Esophagus muscularis mucosa (tissue), 4 donors: ENCODE measurements around the gene KLK11. TPM values are rescaled to one million over a fixed set of nuclear protein-coding genes. Genes with fewer than 3 reads are reported as not detected.

Experiments used
- DNase-seq: peaks from one replicate; pipeline ENCODE4 v3.0.0-alpha.2; 2017; ENCODE audit errors: extremely low spot score
- H3K27ac ChIP-seq, 4 donors: fragments of 200-600 bp; sonication (generic); replicated peaks in 1 of 4; 1 replicate in 3 of 4; 2 replicates in 1 of 4; pipeline ENCODE4 v1.5.1; 2016 to 2019; ENCODE audit warnings: mild to moderate bottlenecking in 1 of 4
- H3K27me3 ChIP-seq, 4 donors: fragments of 200-600 bp; sonication (generic); one replicate each; pipeline versions ENCODE4 v1.5.1 to v1.6.0; 2016 to 2019
- H3K36me3 ChIP-seq, 4 donors: fragments of 200-600 bp; sonication (generic); one replicate each; pipeline ENCODE4 v1.5.1; 2016 to 2019
- H3K4me1 ChIP-seq, 4 donors: fragments of 200-600 bp; sonication (generic); one replicate each; pipeline ENCODE4 v1.5.1; 2016 to 2019
- H3K4me3 ChIP-seq, 4 donors: fragments of 200-600 bp; sonication (generic); 1 replicate in 2 of 4; 2 replicates in 2 of 4; pipeline ENCODE4 v1.5.1; 2016 to 2019; ENCODE audit warnings: mild to moderate bottlenecking in 4 of 4, moderate library complexity in 1 of 4
- H3K9me3 ChIP-seq, 4 donors: fragments of 200-600 bp; sonication (generic); 1 replicate in 3 of 4; 2 replicates in 1 of 4; pipeline ENCODE4 v1.5.1; 2016 to 2019
- EP300 ChIP-seq: sonication (generic); formaldehyde crosslinking; IDR thresholded peaks from one replicate; pipeline ENCODE4 v1.6.1; 2017; ENCODE audit warnings: antibody characterized with exemption
- POLR2A ChIP-seq: fragments of 450-650 bp; IDR thresholded peaks from one replicate; pipeline ENCODE4 v1.6.1; 2017; ENCODE audit warnings: antibody characterized with exemption, moderate library complexity, mild to moderate bottlenecking, low read depth
- POLR2AphosphoS5 ChIP-seq, 2 donors: sonication (generic); formaldehyde crosslinking; IDR thresholded peaks; one replicate each; pipeline ENCODE4 v1.6.1; 2017; ENCODE audit warnings: antibody characterized with exemption in 2 of 2
- WGBS: methylation state at CpG from one replicate; pipeline ENCODE4 v1.1.5; 2018; 5-methylcytosine and 5-hydroxymethylcytosine counted together
- intact Hi-C: fragments of 100-400 bp; cut with DNase I; formaldehyde crosslinking; loops from one replicate; pipeline ENCODE4 v1.15.1; 2023
- total RNA-seq, 4 donors: library from RNA; depleted of rRNA; stranded (reverse); fragments of >200 nt; gene quantifications; one replicate each; pipeline versions ENCODE4 v1.1.0 to v1.2.1, GENCODE V29; 2016
- TF ChIP-seq, protein P1 (sequence below), 3 experiments: fragments of 200-600 bp in 2 of 3; fragments of 450-650 bp in 1 of 3; sonication (generic) in 2 of 3; IDR thresholded peaks; one replicate each; pipeline ENCODE4 v1.5.1; 2017 to 2019; ENCODE audit warnings: antibody characterized with exemption in 3 of 3, mild to moderate bottlenecking in 2 of 3, moderate library complexity in 1 of 3

The KLK11 gene
- total RNA-seq, 4 donors from 2014 or later: not detected

DNA sequence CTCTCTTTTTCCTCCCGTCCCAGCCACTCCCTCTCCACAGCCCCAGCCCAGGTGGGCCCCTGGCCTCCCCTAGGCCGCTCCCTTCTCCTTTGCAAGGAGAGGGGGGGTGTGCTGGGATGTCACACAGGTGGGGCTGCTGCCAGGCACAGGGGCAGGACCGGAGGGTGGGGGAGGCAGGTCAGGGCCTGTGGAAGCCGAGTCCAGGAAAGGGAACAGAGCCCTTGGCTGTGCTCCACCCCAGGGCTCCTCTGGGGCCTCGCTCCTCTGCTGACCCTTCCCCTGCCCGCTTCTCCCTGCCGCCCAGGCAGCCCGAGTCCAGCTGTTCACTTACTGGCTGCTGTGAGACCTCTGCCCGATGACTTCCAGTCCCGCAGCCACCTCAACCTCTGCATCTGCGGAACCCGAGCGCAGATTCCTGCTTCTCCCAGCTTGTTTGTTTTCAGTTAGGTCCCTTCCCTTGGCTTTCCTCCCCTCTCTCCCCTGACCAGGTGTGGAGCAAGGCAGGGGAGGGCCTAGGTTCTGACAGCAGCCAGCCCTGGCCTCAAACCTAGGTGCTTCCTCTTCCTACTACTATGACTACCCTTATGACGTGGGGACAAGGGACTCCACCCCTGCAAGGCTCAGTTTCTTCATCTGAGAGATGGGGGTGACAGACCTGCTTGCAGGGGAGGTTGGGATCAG is 850 bp upstream of the KLK11 start:
- no peaks in the 10 kb centered on the region for H3K9me3 ChIP-seq
- H3K4me3 ChIP-seq: no peak overlapping the region
- H3K27ac ChIP-seq: no peak overlapping the region
- intact Hi-C loops: no loop called here
- 35% methylated on average over 14 of the region's 14 CpGs for WGBS
- TF ChIP-seq POLR2AphosphoS5 (IDR thresholded peaks at IDR 0.05): no peak
- TF ChIP-seq EP300: no peak
- TF ChIP-seq, protein P1, sequence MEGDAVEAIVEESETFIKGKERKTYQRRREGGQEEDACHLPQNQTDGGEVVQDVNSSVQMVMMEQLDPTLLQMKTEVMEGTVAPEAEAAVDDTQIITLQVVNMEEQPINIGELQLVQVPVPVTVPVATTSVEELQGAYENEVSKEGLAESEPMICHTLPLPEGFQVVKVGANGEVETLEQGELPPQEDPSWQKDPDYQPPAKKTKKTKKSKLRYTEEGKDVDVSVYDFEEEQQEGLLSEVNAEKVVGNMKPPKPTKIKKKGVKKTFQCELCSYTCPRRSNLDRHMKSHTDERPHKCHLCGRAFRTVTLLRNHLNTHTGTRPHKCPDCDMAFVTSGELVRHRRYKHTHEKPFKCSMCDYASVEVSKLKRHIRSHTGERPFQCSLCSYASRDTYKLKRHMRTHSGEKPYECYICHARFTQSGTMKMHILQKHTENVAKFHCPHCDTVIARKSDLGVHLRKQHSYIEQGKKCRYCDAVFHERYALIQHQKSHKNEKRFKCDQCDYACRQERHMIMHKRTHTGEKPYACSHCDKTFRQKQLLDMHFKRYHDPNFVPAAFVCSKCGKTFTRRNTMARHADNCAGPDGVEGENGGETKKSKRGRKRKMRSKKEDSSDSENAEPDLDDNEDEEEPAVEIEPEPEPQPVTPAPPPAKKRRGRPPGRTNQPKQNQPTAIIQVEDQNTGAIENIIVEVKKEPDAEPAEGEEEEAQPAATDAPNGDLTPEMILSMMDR (IDR thresholded peaks at IDR 0.05): no peak
- TF ChIP-seq POLR2A: no peak
- no peaks in the 10 kb centered on the region for H3K36me3 ChIP-seq
- DNase-seq: no peak
- no peaks in the 10 kb centered on the region for H3K4me1 ChIP-seq
- H3K27me3 ChIP-seq: peaks cover 0 to 82% (median 10%) of the 10 kb centered on the region in 4 donors

DNA sequence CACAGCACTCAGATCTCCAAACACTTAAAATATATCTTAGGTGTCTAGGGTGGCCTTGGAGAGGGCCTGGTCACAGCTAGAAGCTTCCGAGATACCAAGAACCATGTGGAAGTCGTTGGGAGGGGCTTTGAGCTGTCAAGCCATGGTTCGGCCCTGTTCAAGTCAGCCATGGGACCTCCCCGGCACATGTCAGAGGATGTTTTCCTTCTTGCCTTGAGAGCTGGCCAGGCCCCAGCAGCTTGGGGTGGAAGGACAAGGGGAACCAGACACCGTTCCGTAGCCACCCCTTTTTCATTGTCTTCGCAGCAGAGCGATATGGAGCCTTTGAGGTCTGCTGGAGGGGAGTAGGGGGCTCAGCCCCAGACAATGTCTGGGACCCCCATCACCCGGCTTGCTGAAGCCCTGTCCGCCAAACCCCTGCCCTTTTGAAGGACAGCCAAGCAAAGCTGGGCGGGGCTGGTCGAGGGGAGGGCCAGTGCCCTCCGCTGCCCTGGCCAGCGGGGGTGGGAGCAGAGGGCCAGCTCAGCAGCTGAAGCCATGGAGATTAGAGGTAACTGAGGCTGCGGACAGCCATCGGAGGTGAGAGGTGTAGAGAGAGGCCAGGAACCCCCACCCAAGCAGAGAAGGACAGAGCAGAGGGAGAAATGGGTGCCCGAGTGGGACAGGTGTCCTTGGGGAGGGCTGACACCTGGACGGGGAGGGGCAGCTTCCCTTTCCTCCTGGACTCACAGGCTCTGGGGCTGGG is 435 bp downstream of the KLK11 start:
- no peak overlapping the region for H3K4me3 ChIP-seq
- peaks cover 0 to 88% (median 10%) of the 10 kb centered on the region in 4 donors for H3K27me3 ChIP-seq
- intact Hi-C loops: no loop called here
- H3K36me3 ChIP-seq: no peaks in the 10 kb centered on the region
- H3K27ac ChIP-seq: no peak overlapping the region
- DNase-seq: no peak
- 56% methylated on average over 14 of the region's 18 CpGs for WGBS
- no peaks in the 10 kb centered on the region for H3K9me3 ChIP-seq
- TF ChIP-seq EP300 (no peak), POLR2AphosphoS5 (IDR thresholded peaks at IDR 0.05) (no peak), POLR2A (no peak)
- TF ChIP-seq, protein P1 (IDR thresholded peaks at IDR 0.05): no peak
- H3K4me1 ChIP-seq: no peaks in the 10 kb centered on the region

GRCh38 chr19:51025401-51025800 is 1.0 kb downstream of the KLK11 start:
- intact Hi-C loops: no loop called here

GRCh38 chr19:51024924-51025323 is 1.5 kb downstream of the KLK11 start:
- DNase-seq: no peak
- H3K9me3 ChIP-seq: no peaks in the 10 kb centered on the region
- H3K4me3 ChIP-seq: no peak overlapping the region
- peaks cover 0 to under 1% (median under 1%) of the 10 kb centered on the region in 4 donors for H3K4me1 ChIP-seq
- peaks cover 0 to 92% (median 10%) of the 10 kb centered on the region in 4 donors for H3K27me3 ChIP-seq
- TF ChIP-seq, protein P1 (IDR thresholded peaks at IDR 0.05): no peak
- no peak for TF ChIP-seq EP300
- no peak for TF ChIP-seq POLR2AphosphoS5 (IDR thresholded peaks at IDR 0.05)
- TF ChIP-seq POLR2A: no peak
- H3K27ac ChIP-seq: no peak overlapping the region
- H3K36me3 ChIP-seq: no peaks in the 10 kb centered on the region
- intact Hi-C loops: loop anchor here (5.0 kb wide), 1 partner anchor 72 kb away; no protein-coding TSS in a partner anchor
- WGBS: 57% methylated on average over 5 of the region's 5 CpGs

More at GRCh38 chr19:51025401-51025800, 1.0 kb downstream of the KLK11 start:
- Histone ChIP-seq H3K4me3 (no peak overlapping the region), H3K27me3 (peaks cover 0 to 90% (median 10%) of the 10 kb centered on the region in 4 donors), H3K9me3 (no peaks in the 10 kb centered on the region), H3K36me3 (no peaks in the 10 kb centered on the region), H3K4me1 (no peaks in the 10 kb centered on the region), H3K27ac (no peak overlapping the region)
- DNase-seq: no peak
- no peak for TF ChIP-seq POLR2AphosphoS5 (IDR thresholded peaks at IDR 0.05)
- 80% methylated on average over 5 of the region's 6 CpGs for WGBS

DNA sequence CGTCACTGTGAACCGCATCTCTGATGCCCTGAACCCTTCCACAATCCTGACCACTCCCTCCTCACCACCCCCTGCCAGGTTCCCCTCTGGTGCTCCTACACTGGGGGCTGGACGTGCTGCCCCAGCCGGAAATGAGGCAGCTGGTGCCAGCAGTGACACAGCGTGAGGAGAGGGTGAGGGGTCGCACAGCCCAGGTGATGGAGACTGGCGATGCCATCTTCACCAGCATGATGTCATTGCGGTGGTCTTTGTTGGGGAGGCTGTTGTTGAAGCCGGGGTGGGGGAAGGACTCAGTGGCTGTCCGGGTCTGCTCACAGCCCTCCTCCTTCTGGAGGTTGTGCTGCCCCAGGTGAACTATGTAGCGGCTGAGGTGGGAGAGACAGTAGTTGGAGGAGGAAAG is 2.5 kb downstream of the KLK11 start:
- H3K9me3 ChIP-seq: no peaks in the 10 kb centered on the region
- H3K4me3 ChIP-seq: no peak overlapping the region
- H3K36me3 ChIP-seq: no peaks in the 10 kb centered on the region
- peaks cover 6 to 10% (median 9%) of the 10 kb centered on the region in 4 donors for H3K4me1 ChIP-seq
- intact Hi-C loops: loop anchor here (5.0 kb wide), 1 partner anchor 73 kb away; no protein-coding TSS in a partner anchor
- peaks cover 0 to 92% (median 19%) of the 10 kb centered on the region in 4 donors for H3K27me3 ChIP-seq
- H3K27ac ChIP-seq: no peak overlapping the region
- WGBS: 71% methylated on average over 11 of the region's 11 CpGs
- DNase-seq: no peak
- TF ChIP-seq EP300: no peak
- TF ChIP-seq POLR2AphosphoS5 (IDR thresholded peaks at IDR 0.05): no peak
- TF ChIP-seq POLR2A: no peak
- TF ChIP-seq, protein P1 (IDR thresholded peaks at IDR 0.05): no peak
